Right atrium auricular region (tissue), 2 donors: ENCODE data around the gene TREM2. TPM values are rescaled to one million over a fixed set of nuclear protein-coding genes. Genes with fewer than 3 reads are reported as not detected.

Experiments used
- DNase-seq: peaks from one replicate; pipeline ENCODE4 v3.0.0-alpha.2; 2019; ENCODE audit warnings: low spot score
- H3K27ac ChIP-seq, 2 donors: fragments of 200-600 bp; sonication (generic); 1 replicate in 1 of 2; 2 replicates in 1 of 2; pipeline ENCODE4 v1.5.1; 2016 to 2019
- H3K27me3 ChIP-seq, 2 donors: fragments of 200-600 bp; sonication (generic); one replicate each; pipeline versions ENCODE4 v1.5.1 to v1.6.0; 2017 to 2019
- H3K36me3 ChIP-seq: fragments of 200-600 bp; sonication (generic); one replicate; pipeline ENCODE4 v1.5.1; 2016
- H3K4me1 ChIP-seq, 2 donors: fragments of 200-600 bp; sonication (generic); one replicate each; pipeline versions ENCODE4 v1.5.1 to v1.6.0; 2017 to 2019
- H3K4me3 ChIP-seq, 2 donors: fragments of 200-600 bp; sonication (generic); 1 replicate in 1 of 2; 2 replicates in 1 of 2; pipeline ENCODE4 v1.5.1; 2017 to 2019; ENCODE audit warnings: mild to moderate bottlenecking in 1 of 2, moderate library complexity in 1 of 2
- H3K9me3 ChIP-seq, 2 donors: fragments of 200-600 bp; sonication (generic); one replicate each; pipeline ENCODE4 v1.5.1; 2019
- total RNA-seq, 2 donors: library from RNA; depleted of rRNA; stranded (reverse); fragments of >200 nt; gene quantifications; one replicate each; pipeline ENCODE4 v1.1.0, GENCODE V29; 2016
- TF ChIP-seq, protein P1 (sequence below), 2 donors: fragments of 200-600 bp; sonication (generic); IDR thresholded peaks; one replicate each; pipeline ENCODE4 v1.5.1; 2019; ENCODE audit warnings: antibody characterized with exemption in 2 of 2

Gene TREM2
- total RNA-seq, 2 donors from 2014 or later: 1.6 to 7.0 TPM

DNA sequence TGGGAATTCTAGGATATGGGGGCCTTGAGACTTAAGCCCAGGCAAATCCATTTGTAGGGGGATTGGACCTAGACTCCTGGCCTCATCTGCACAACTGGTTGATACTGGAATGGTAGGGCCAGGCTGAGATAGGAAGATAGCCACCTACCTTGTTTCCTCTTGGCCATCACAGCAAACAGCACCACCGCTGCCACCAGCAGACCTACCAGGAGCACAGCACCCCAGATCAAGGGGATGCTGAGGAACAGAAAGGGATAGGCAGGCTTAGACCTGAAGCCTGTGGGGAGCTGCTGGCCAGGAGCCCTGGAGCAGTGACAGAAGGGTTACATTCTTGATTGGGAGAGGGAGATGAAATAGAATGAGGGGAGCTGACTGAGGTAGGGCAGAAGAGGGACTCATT is 12.2 kb downstream of the TREM2 start:
- no peaks in the 10 kb centered on the region for H3K27me3 ChIP-seq
- no peak overlapping the region for H3K27ac ChIP-seq
- no peaks in the 10 kb centered on the region for H3K4me1 ChIP-seq
- no peak for DNase-seq
- TF ChIP-seq, protein P1, sequence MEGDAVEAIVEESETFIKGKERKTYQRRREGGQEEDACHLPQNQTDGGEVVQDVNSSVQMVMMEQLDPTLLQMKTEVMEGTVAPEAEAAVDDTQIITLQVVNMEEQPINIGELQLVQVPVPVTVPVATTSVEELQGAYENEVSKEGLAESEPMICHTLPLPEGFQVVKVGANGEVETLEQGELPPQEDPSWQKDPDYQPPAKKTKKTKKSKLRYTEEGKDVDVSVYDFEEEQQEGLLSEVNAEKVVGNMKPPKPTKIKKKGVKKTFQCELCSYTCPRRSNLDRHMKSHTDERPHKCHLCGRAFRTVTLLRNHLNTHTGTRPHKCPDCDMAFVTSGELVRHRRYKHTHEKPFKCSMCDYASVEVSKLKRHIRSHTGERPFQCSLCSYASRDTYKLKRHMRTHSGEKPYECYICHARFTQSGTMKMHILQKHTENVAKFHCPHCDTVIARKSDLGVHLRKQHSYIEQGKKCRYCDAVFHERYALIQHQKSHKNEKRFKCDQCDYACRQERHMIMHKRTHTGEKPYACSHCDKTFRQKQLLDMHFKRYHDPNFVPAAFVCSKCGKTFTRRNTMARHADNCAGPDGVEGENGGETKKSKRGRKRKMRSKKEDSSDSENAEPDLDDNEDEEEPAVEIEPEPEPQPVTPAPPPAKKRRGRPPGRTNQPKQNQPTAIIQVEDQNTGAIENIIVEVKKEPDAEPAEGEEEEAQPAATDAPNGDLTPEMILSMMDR (IDR thresholded peaks at IDR 0.05): no peak
- no peaks in the 10 kb centered on the region for H3K36me3 ChIP-seq
- H3K9me3 ChIP-seq: no peaks in the 10 kb centered on the region
- no peak overlapping the region for H3K4me3 ChIP-seq

DNA sequence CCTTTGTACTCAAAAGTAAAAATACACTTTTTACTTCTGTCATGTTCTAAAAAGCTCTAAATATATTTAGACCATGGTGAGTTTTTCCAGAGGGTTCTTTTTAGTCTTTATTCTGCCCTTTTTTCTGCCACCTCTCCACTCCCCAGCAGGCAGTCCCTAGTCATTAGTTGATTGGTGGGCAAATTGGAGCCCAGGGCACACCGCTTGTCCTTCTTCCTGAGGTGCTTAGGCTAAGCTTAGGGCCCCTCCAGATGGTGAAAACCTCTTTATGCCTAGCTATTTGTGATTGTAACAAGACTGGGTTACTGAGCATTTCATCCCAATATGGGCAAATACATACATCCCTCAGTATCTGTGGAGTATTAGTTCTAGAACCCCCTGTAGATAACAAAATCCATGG is 15.0 kb downstream of the TREM2 start:
- Histone ChIP-seq H3K9me3 (no peaks in the 10 kb centered on the region), H3K27me3 (no peaks in the 10 kb centered on the region), H3K27ac (no peak overlapping the region), H3K4me3 (no peak overlapping the region), H3K4me1 (no peaks in the 10 kb centered on the region), H3K36me3 (no peaks in the 10 kb centered on the region)
- TF ChIP-seq, protein P1 (IDR thresholded peaks at IDR 0.05): no peak
- no peak for DNase-seq

DNA sequence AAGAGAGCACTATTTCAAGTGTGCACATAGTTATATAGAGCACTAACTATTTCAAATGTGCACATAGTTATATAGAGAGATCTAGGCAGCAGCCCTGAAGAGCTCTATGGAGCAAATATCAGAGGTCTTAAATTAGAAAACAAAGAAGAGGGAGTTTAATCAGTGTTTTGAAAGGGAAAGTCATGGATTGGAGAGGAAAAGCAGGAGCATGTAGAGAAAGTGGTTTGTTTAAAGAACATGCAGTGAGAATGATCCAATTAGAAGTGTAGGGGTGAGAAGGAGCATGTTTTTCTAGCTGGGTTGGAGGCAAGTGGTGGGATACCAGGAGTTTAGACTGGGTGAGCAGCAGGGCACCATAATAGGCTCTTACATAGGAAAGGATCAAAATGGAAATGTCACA is 26.0 kb downstream of the TREM2 start:
- Histone ChIP-seq H3K36me3 (peaks cover 28% of the 10 kb centered on the region), H3K4me1 (no peaks in the 10 kb centered on the region), H3K4me3 (no peak overlapping the region), H3K9me3 (no peaks in the 10 kb centered on the region), H3K27me3 (no peaks in the 10 kb centered on the region), H3K27ac (no peak overlapping the region)
- TF ChIP-seq, protein P1 (IDR thresholded peaks at IDR 0.05): no peak
- no peak for DNase-seq

DNA sequence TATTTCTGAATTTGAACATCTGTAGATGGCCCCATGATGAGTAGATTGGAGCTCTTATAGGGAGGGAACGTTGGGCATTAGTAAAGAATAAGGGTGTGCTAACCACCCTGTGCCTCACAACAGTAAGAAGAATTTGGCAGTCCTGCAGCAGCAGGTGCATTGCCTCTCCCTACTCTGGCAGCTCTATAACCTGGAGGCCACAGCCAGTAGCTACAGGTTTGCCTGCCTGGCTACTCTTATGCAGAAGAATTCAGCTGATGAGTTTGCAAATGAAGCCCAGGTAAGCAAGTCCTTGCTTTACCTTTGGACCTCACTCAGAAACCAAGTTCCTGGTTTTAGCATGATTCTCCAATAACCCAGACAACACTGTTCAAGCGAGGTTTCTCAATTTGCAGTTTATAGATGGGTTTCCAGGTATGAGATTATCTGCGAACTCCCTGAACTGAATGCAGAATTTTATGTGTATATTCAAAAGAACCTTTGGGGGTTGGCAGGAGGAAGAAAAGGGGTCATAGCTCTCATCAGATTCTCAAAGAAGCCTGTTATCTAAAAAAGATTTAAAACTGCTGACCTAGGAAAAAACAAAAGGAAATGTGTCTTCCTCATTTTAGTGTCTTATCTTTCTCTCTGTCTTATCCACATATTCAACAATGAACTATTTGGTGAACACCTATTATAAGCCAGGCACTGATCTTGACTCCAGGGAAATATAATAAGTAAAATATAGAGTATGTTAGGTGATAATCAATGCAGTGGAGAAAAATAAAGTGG is 27.7 kb downstream of the TREM2 start:
- H3K36me3 ChIP-seq: peaks cover 20% of the 10 kb centered on the region
- no peaks in the 10 kb centered on the region for H3K27me3 ChIP-seq
- TF ChIP-seq, protein P1 (IDR thresholded peaks at IDR 0.05): no peak

DNA sequence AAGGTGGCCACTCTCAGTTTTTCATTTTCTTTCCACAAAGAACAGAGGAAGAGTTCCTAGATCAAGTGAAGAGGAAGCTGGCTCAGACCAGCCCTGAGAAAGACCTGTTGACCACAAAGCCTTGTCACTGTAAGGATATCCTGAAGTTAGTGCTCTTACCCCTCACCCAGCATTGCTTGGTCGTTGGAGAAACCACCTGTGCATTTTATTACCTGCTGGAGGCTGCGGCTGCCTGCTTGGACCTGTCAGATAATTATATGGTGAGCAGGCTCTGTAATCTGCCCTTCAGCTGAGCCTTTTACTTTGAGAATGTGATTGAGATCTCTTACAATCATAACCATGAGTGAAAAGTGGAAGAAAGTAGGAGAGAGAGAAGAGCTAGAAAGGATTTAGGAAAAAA is 30.7 kb downstream of the TREM2 start:
- Histone ChIP-seq H3K27ac (no peak overlapping the region), H3K4me1 (no peaks in the 10 kb centered on the region), H3K36me3 (peaks cover 9% of the 10 kb centered on the region), H3K4me3 (no peak overlapping the region), H3K9me3 (no peaks in the 10 kb centered on the region), H3K27me3 (no peaks in the 10 kb centered on the region)
- DNase-seq: no peak
- TF ChIP-seq, protein P1 (IDR thresholded peaks at IDR 0.05): no peak

More for the DNA sequence above, 27.7 kb downstream of the TREM2 start:
- Histone ChIP-seq H3K4me3 (no peak overlapping the region), H3K4me1 (no peaks in the 10 kb centered on the region), H3K9me3 (no peaks in the 10 kb centered on the region), H3K27ac (no peak overlapping the region)
- DNase-seq: no peak

DNA sequence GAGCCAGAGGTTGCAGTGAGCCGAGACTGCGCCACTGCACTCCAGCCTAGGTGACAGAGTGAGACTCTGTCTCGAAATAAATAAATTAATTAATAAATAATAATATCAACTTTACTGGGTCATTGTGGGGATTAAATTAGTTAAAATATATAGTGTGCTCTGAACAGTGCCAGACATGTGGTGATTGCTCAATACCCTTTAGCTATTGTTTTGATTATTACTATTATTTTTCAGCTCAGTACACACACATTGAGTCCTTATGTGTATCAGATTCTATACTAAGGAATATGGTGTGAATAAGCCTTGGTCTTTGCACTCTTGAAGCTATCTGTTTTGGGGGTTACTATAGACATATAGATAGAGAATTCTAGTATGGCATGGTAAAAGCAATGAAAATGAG is 37.6 kb downstream of the TREM2 start:
- Histone ChIP-seq H3K9me3 (no peaks in the 10 kb centered on the region), H3K4me3 (no peak overlapping the region), H3K4me1 (no peaks in the 10 kb centered on the region), H3K27ac (no peak overlapping the region), H3K27me3 (no peaks in the 10 kb centered on the region), H3K36me3 (peaks cover 9% of the 10 kb centered on the region)
- TF ChIP-seq, protein P1 (IDR thresholded peaks at IDR 0.05): no peak
- no peak for DNase-seq
